Dermis microvascular lymphatic vessel endothelial cell (primary cell): ENCODE data around the gene REXO1. TPM values are rescaled to one million over a fixed set of nuclear protein-coding genes. Genes with fewer than 3 reads are reported as not detected.
A peak's percentile ranks its signal among the peaks of the same experiment; 100 is the strongest.
"Not testable (repeated sequence)": the region's sequence is repeated elsewhere in the genome, so short reads cannot be mapped to it uniquely, and the experiment has no call there.

ENCODE experiments used
- DNase-seq, 2 donors: peaks; one replicate each; pipeline versions ENCODE4 v3.0.0 to v3.0.0-alpha.2; 2010; ENCODE audit warnings: low read depth in 2 of 2
- total RNA-seq: library from RNA; depleted of rRNA; stranded (reverse); fragments of >200 nt; gene quantifications from 2 replicates; pipeline ENCODE4 v1.2.1, GENCODE V29; 2014

REXO1 gene
- total RNA-seq, 1 donor from 2014 or later: 3.7 TPM

DNA sequence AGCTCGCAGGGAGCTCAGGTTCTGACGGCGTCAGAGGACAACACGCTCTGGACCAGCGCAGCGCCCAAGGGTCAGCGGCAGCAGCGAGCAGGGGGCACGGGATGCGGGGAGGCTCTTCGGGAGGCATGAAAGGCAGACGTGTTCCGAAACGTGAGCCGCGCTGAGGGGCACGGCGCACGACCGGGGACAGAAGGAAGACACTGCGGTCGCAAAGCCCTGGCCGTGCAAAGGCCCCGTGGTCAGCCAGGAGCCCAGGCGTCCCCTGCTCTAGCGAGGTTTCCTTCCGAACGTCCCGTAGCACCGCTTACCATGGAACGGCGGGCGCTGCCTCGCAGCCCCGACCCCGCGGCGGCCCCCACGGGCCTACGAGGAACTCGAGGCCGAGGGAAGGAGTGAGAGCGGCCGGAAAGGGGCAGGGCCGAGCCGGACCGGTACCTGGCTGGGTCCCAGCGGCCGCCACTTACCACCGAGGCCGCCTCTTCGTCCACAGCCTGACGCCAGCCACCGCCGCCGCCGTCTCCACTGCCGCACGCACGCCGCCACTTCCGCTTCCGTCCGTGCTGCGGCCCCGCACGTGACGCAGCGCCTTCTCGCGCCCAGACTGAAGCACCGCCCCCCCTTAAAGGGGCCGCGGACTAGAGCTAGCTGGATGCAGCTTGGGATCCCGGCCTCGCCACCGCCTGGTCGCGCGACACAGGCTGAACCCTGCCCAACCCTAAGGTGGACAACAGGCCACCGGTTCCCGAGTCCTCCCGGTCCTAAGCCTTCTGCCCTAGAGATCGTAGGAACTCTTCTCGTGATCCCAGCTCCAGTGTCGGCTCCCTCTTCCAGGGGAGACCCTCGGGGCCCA is 27.6 kb upstream of the REXO1 start:
- DNase-seq: peak; percentile 68 to 92

DNA sequence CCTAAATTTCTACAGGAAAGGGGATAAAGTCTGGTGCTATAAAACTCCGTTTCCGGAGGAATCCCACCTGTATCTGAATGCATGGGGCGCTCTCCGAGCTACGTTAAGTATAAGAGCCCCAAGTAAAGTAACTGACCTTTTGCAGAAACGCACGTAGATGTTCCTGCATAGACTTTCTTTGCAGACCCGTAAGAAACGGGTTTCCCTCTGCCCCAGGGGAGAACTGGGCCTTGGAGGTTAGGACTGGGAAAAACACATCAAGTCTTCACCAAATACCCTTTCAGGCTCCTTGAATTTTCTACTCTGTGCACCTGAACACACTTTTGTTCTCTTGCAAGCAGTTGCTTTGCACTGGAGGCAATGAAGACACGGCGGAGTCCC is 27.0 kb upstream of the REXO1 start:
- not testable (repeated sequence) for DNase-seq

DNA sequence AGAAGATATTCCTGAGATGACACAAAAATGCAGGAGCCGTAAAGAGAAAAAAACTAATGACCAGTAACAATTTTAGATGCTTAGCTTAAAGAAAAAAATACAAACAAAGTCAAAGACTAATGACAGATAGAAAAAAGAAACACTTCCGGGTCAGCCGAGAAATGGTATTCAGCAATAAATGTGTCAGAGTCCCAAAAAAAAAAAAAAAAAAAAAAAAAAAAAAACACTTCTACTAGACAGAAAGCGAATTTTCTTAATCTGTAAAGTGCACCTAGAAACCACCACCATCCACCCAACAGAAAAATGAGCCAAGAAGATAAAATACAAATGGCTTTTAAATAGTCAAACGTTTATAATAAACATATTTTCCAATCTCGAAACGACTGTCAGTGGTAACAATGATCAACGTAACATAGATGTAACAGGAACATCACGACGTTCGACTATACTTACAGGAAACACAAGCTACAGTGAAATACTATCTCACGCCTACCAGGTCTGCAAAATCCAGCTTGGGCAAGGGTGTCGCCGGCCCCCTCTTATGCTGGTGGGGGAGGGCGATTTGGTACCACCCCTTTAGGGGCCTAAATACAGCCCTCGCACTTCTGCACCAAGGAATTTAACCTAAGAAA is 26.4 kb upstream of the REXO1 start:
- peak in 1 of 2 donors; percentile 42 for DNase-seq

DNA sequence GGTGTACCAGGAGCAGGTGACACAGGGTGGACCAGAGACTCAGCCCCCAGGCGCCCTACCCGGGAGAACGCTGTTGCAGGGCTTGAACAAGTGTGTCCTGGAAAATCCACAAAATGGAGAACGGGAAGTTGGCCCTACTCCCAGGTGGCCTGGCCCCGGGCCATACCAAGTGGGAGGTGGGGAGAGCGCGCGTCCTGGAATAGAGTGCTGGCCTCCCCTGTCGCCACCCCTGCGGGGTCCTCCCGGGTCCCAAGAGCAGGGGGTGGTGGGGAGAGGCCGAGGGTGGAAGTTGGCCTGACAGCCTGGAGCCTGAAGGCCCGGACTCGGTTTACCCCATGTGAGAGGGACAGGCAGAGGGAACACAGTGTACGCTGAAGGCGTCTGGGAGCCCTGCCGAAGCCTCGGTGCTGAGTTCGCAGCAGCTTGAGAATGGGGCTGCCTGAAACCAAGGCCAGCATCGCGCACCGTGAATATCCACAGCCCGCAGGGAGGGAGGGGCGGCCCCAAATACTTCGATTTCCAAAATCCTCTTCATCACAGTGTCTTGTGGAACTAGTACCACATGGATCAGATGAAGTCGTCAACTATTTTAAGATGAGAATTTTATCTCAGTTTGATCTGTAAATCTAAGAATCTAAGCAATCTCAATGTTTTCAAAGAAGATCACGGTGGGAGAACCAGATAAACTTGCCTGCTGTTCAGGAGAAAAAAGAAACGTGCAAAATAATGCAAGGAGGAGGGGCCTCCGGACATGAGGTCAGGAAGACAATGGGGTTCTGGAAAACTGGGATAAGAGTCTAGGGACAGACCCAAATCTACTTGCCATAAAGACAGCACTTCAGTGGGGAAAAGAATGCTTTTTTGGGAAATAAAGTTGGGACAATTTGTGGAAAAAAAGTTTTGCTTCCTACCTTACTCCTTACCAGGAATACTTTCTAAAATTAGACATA is 25.5 kb upstream of the REXO1 start:
- DNase-seq: peak; percentile 57 to 70

DNA sequence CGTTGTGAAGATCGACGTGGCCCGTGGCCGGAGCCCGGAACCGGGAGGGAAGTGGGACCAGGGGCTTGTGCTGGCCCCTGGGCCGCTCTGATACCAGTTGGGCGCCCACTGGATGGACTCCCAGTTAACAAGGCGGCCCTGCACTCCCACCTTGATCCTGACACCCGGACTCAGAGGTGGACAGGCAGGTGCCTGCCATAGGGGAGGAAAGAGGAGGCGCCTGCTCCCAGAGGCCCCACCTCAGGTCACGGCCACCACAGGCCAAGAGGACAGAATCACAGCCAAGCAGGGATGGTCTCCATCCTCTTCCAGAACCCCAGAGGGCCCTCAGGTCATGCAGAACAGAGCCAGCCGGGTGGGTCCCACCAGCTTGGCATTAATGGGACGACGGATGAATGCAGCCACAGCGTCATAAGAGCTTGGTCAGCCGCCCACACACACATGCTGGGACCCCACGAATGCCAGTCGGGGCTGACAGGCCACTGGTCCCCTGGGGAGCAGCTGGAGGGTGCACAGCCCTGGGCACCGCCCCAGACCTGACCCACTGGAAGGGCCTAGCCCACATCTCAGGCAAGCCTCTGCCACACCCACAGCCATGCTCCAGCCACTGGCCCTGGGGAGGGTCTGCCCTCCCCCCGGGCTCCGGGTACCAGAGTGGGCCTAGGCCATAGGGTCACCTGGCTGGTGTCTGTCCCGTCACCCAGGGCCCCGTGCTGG is 24.7 kb upstream of the REXO1 start:
- no peak for DNase-seq

DNA sequence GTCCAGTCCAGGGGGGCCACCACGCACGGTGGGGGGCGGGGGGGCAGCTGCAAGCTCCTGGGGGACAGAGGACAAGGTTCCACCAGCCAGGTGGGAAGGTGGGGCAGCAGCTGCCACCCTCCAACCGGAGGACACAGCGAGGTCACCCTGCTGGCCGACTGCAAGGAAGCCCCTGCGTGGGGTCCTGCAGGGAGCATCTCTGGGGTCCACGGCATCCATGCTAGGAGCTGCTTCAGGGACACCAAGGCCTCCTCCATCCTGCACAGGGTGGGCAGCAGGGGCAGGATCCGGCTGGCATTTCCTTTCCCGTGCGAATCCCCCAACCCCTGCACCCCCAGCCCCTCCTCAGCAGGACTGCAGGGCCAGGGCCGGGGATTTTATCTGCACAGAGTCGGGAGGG is 23.3 kb upstream of the REXO1 start:
- no peak for DNase-seq

DNA sequence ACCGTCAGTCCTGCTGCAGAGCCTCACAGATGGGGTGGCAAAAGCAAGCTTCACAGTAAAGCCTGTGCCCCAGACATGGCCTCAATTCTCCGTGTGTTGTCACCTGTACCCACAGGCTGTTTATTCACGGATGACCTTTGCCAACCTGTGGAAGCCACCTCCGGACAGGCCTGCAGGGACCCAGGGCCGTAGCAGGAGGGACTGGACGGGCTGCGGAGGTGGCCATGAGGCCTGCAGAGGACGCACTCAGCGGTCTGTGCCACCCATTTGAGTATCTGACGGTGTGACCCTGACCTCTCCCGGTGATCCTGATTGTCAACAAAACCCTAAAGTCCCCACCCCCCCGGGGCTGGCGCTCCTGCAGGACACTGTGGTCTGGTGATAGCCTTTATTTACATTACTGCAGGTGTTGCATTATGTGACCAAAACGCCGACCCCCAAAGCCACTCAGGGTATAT is 22.9 kb upstream of the REXO1 start:
- no peak for DNase-seq

DNA sequence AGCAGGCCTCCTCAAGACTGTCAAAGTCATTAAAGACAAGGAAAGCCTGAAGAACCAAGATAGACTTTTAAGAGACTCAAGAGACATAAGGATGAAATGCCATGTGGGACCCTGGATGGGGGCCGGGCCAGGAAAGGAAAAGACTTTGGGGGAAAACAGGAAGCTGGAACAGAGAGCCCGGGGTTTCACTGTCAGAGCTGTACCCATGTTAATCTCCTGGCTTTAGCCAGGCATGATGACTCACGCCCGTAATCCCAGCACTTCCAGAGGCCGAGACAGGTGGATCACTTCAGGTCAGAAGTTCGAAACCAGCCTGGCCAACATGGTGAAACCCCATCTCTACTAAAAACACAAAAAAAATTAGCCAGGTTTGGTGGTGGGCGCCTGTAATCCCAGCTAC is 20.7 kb upstream of the REXO1 start:
- no peak for DNase-seq

DNA sequence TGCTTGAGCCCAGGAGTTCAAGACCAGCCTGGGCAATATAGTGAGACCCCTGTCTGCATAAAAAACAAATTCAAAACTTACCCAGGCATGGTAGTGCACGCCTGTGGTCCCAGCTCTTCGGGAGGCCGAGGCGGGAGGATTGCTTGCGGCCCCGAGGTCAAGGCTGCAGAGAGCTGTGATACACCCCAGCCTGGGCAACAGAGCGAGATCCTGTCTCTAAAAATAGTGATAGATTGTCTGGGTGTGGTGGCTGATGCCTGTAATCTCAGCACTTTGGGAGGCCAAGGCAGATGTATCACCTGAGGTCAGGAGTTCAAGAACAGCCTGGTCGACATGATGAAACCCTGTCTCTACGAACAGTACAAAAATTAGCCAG is 19.1 kb upstream of the REXO1 start:
- DNase-seq: no peak

DNA sequence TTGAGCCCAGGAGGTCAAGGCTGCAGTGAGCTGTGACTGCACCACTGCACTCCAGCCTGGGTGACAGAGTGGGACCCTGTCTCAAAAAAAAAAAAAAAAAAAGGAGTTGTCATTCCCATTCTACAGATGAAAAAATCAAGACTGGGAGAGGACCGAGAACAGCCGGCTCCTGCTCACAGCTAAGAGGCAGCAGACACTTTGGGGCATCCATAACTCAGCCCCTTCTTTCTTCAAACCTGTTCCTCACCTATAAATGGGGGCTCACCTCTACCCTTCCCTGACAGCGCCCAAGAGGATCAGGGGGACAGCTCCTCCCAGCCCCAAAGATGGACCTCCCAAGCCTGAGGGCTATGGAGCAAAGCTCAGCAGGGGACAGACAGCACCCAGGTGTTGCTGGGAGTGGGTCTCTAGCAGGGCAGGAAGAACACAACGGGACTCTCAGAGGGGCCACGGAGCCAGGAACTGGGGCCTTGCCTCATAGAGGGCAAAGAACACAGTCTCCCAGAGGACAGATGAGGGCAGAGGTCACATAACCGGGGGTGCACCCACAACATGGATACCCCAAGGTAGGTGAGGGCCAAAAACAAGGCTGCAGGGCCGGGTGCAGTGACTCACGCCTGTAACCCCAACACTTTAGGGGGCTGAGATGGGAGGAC is 18.5 kb upstream of the REXO1 start:
- no peak for DNase-seq

DNA sequence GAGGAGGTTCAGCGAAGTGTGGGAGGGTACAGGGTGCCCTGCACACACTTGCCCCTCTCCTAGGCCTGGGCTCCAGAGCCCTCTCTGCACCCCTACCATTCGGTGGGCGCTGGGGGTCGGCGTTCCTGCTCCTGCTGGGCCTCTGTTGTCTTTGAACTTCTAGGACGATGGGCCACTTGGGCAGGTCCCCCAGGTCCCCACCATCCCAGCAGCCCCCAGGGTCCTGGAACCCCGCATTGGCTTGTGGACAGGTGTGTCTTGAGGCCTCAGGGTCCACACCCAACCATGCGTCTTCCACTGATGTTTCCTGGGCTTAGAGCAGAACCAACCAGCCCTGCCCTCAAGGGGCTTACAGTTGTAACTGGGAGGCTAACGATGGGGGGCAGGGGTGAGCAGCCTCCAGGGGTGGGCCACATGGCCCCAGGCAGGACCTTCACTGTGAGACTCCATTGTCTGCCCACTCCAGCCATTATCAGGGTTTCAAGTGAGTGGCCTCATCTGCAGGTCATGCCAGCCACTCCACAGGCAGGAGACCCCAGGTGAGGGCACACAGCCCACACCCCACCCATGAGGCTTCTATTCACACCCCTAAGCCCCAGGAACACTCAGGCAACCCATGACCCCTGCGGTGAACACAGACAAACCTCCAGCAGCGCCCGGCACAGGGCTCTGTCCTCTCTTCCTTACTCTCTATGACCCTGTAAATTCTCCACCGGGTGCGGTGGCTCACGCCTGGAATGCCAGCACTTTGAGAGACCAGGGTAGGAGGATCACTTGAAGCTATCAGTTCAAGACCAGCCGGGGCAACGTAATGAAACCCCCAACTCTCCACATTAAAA is 17.1 kb upstream of the REXO1 start:
- no peak for DNase-seq

DNA sequence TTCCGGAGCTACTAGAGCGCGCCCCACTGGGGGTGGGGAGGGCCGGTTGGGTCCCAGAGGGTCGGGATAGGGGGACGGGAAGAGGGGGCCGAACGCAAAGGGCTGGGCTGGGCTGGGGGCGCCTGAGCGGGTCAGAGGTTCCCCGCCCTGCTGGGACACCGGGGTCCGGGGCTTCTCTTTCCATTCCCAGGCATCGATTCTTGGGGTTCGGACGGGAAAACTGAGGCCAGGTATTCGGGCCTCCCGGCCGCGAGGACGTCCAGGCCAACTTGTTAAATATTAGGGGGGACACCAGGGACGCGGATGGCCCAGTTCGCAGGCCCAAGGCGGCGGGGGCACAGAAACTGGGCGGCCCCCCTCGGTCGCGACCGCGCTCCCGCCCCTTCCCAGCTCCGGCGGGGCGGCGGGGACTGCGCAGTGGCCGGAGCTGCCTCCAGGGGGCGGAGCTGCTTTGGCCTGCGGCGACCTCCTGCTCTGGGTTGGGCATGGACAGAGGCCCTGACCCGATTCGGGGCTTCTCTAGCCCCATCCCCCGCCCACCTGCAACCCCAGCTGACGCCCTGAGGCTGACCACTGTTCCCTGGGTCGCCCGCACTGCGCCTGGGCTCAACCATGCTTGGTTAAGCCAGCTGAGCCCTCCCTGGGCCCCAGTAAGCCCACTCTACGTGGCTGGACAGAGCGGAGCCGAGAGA is 16.3 kb upstream of the REXO1 start:
- peak in 1 of 2 donors; percentile 70 for DNase-seq

DNA sequence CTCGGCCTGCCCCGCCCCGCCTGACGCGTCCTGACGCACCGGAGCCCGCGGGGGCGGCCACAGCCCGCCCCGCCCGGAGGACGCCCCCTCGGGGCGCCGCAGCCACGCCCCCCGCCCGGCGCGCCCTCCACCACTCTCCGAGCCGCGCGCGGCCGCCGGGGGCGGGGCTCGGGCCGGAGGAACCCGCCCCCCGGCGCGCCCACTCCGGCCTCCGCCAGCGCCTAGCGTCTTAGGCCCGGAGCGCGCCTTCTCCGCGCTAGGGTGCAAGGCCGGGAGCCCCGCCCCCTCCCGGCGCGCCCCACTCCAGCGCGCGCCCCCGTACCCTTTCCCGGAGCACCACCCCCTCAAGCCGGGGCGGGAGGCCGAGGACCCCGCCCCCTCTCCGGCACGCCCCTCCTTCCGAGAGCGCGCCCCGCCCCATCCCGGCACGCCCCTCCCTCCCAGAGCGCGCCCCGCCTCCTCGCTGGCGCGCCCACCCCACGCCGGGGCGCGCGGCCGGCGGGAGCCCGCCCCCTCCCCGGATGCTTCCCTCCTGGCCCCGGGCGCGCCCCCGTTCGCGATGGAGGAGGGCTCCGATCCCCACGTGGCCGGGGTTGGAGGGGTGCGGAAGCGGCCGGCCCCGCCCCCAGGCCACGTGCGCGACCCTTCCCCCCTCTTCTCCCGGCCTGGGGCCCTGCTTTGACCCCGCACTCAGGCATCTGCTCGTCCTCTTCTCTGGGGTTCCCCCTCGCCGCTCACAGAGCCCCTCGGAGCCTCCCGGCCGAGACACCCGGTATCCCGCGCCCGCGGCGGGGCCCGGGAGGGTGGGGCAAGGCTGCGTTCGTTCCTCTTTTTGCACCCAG is 15.6 kb upstream of the REXO1 start:
- DNase-seq: peak; percentile 68 to 93

DNA sequence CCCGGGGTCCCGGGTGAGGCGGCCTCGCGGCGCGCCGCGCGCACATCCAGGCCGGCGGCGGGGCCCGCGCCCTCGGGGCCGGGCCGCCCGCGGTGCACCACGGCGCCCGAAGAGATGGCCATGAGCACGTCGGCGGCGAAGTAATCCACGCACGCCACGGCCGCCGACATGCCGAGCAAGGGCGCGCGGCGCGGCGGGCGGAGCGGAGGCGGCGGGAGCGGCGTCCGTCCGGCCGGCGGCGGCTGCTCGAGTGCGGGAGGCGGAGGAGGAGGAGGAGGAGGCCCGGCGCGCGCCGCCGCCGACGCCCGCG is 15.0 kb upstream of the REXO1 start, which contains the start of gene KLF16:
Gene KLF16, minus strand, starts transcription at position 252 of the 310 bp plus-strand sequence. Its CDS starts 82 bp downstream, at position 170.
- DNase-seq: no peak

DNA sequence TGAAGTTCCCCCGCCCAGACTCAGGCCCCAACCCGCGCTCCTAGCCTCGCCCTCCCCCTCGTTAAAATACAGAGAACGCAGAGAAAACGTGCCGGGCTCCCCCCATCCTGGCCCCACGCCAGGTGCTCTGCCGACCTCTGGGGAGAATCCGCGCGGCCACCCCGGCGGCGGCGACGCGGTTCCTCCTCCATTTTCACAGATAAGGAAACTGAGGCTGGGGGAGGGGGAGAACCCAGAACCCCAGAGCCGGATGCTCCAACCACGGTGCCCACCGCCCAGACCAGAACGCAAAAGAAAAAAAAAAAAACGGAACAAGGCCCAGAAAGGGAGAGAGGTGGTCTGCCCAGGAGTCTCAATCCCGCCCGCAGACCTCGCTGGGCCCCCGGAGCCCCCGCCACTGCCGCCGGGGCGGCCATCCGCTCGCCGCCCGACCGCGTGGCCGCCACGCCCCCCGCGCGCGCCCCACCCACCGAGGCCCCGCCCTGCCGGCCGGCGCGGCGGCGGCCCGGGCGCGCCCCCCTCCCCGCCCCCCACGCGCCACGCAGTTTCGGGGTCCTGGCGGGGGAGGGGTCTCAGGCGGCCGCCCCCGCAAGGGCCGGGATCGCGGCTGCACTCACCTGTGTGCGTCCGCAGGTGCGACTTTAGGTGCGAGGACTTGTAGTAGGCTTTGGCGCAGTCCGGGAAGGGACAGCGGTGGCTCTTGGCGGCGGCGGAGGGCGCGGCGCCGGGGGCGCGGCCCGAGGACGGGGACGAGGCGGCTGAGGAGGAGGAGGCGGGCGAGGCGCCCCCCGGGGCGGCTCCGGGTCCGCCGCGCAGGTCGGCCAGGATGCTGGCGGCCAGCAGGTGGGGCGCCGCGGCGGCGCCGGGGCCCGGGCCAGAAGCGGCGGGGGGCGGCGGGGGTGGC is 14.4 kb upstream of the REXO1 start:
- peak in 1 of 2 donors; percentile 38 for DNase-seq

DNA sequence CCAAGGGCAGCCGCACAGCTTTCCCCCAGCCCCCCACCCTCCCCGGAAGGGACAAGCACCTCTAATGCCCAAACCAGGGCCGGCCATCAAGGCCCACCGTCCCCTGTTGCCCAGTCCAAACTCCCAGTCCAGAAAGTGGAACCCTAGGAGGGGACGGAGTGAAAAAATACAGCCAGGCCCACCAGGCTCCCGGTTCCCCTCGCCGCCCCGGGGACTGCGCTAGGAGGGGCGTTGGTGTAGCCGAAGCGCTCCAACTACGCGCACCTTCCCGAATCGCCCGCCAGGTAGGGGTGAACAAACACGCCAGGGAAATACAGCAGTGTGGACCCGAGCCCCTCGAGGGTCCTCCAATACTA is 13.8 kb upstream of the REXO1 start:
- no peak for DNase-seq

DNA sequence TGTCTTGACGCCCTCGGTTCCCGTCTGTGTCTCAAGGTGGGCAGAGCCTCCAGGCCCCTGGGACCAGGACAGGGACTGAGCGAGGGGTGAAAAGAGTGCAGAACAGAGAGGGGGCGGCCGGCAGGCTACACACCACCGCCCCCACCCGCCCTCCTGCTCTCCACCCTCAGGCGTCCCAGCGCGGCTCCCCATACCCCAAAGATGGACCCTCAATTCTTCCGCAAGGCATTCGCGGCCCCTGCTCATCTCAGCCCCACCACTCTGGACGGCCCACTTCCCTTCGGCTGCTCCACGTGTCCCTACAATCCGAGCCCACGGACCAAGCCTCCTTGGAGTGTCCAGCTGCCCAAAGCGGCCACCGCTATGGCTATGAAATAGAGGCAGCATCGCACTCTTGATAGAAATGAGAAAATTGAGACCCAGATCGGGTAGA is 13.3 kb upstream of the REXO1 start:
- no peak for DNase-seq
